Measurements from ENCODE around the gene MEGF6.

MEGF6 gene

GRCh38 chr1:3608154-3608553, 3.2 kb downstream of the MEGF6 start:
- no peak for DNase-seq (ENCODE audit: low read depth in 1 of 2, low spot score in 1 of 2)
- TF ChIP-seq GABPA (IDR thresholded peaks at IDR 0.05; ENCODE audit: low read depth) (no peak), POLR2AphosphoS5 (IDR thresholded peaks at IDR 0.05; ENCODE audit: low read depth) (no peak), CTCF (IDR thresholded peaks at IDR 0.05; ENCODE audit: insufficient read depth, low read length) (no peak), SPI1 (IDR thresholded peaks at IDR 0.05; ENCODE audit: borderline replicate concordance, low read depth) (no peak), REST (IDR thresholded peaks at IDR 0.05; ENCODE audit: insufficient replicate concordance, low read depth) (no peak)
- no peak overlapping the region for H3K4me3 ChIP-seq (replicated peaks; ENCODE audit: insufficient read depth, low read length)
- no peak overlapping the region for H3K27ac ChIP-seq (replicated peaks)
- peaks cover 8% of the 10 kb centered on the region for H3K27me3 ChIP-seq (ENCODE audit: insufficient read depth, poor library complexity, severe bottlenecking)

GRCh38 chr1:3607703-3608065, 3.6 kb downstream of the MEGF6 start:
- DNase-seq (ENCODE audit: low read depth in 1 of 2, low spot score in 1 of 2), result no peak
- TF ChIP-seq POLR2AphosphoS5 (IDR thresholded peaks at IDR 0.05; ENCODE audit: low read depth) (no peak), SPI1 (IDR thresholded peaks at IDR 0.05; ENCODE audit: borderline replicate concordance, low read depth) (no peak), GABPA (IDR thresholded peaks at IDR 0.05; ENCODE audit: low read depth) (no peak), CTCF (IDR thresholded peaks at IDR 0.05; ENCODE audit: insufficient read depth, low read length) (no peak), REST (IDR thresholded peaks at IDR 0.05; ENCODE audit: insufficient replicate concordance, low read depth) (no peak)
- no peak overlapping the region for H3K27ac ChIP-seq (replicated peaks)
- H3K4me3 ChIP-seq (replicated peaks; ENCODE audit: insufficient read depth, low read length), result no peak overlapping the region
- H3K27me3 ChIP-seq (ENCODE audit: insufficient read depth, poor library complexity, severe bottlenecking), result peaks cover 8% of the 10 kb centered on the region

GRCh38 chr1:3606779-3607702, 4.3 kb downstream of the MEGF6 start:
- TF ChIP-seq SPI1 (IDR thresholded peaks at IDR 0.05; ENCODE audit: borderline replicate concordance, low read depth), result no peak
- no peak for TF ChIP-seq GABPA (IDR thresholded peaks at IDR 0.05; ENCODE audit: low read depth)
- TF ChIP-seq CTCF (IDR thresholded peaks at IDR 0.05; ENCODE audit: insufficient read depth, low read length), result no peak
- no peak for TF ChIP-seq REST (IDR thresholded peaks at IDR 0.05; ENCODE audit: insufficient replicate concordance, low read depth)
- TF ChIP-seq POLR2AphosphoS5 (IDR thresholded peaks at IDR 0.05; ENCODE audit: low read depth), result no peak
- H3K27me3 ChIP-seq (ENCODE audit: insufficient read depth, poor library complexity, severe bottlenecking), result peaks cover 4% of the 10 kb centered on the region
- H3K27ac ChIP-seq (replicated peaks), result no peak overlapping the region
- H3K4me3 ChIP-seq (replicated peaks; ENCODE audit: insufficient read depth, low read length), result no peak overlapping the region
- DNase-seq (ENCODE audit: low read depth in 1 of 2, low spot score in 1 of 2), result no peak
